Left lung (tissue), 10 donors: ENCODE measurements around the gene TCEANC2. TPM values are rescaled to one million over a fixed set of nuclear protein-coding genes. Genes with fewer than 3 reads are reported as not detected.

Source experiments
- ATAC-seq: fragments of 200-7000 bp; cut with Tn5 transposase; one replicate; pipeline ENCODE4 v1.9.1; 2020; ENCODE audit warnings: moderate library complexity
- DNase-seq, 4 donors: peaks; one replicate each; pipeline ENCODE4 v3.0.0-alpha.2; 2013 to 2020
- H3K27ac ChIP-seq, 2 donors: fragments of 200-600 bp; sonication (generic) in 1 of 2; one replicate each; pipeline versions ENCODE4 v1.5.0 to v1.8.0; 2020 to 2021
- H3K27me3 ChIP-seq, 2 donors: fragments of 200-600 bp; sonication (generic) in 1 of 2; one replicate each; pipeline versions ENCODE4 v1.5.0 to v1.8.0; 2020 to 2021
- H3K36me3 ChIP-seq, 2 donors: fragments of 200-600 bp; sonication (generic) in 1 of 2; one replicate each; pipeline versions ENCODE4 v1.5.0 to v1.8.0; 2020 to 2021
- H3K4me1 ChIP-seq, 2 donors: fragments of 200-600 bp; one replicate each; pipeline ENCODE4 v1.8.0; 2021
- H3K4me3 ChIP-seq, 2 donors: fragments of 200-600 bp; sonication (generic) in 1 of 2; one replicate each; pipeline versions ENCODE4 v1.5.0 to v1.8.0; 2020 to 2021; ENCODE audit warnings: mild to moderate bottlenecking in 1 of 2
- H3K9me3 ChIP-seq, 2 donors: fragments of 200-600 bp; sonication (generic) in 1 of 2; one replicate each; pipeline versions ENCODE4 v1.5.0 to v1.8.0; 2020 to 2021
- CTCF ChIP-seq, 2 donors: fragments of 200-600 bp; sonication (generic) in 1 of 2; IDR thresholded peaks; one replicate each; pipeline versions ENCODE4 v1.5.0 to v1.8.0; 2021; ENCODE audit warnings: antibody characterized with exemption in 2 of 2
- intact Hi-C, 2 donors: fragments of 100-400 bp; cut with DNase I; formaldehyde crosslinking; loops; one replicate each; pipeline versions ENCODE4 v1.11.2 to v1.14.2; 2022
- polyA plus RNA-seq, 6 donors: library from polyadenylated mRNA; unstranded; fragments of 120-200 nt; gene quantifications; one replicate each; pipeline ENCODE4 v1.2.1, GENCODE V29; 2013; ENCODE audit not compliant: insufficient read length in 6 of 6
- total RNA-seq, 2 donors: library from RNA; stranded (reverse); fragmentation: NEBNext Ultra II Directional; extraction: Animal tissue kit (Norgen Biotek cat#: 25700); gene quantifications; one replicate each; pipeline ENCODE4 v1.2.1, GENCODE V29; 2021
- donor health status: DM: no; HTN: yes; CAD: no.
- donor health status: DM: no; HTN: no; CAD: no.

TCEANC2 gene
- total and polyA plus RNA-seq, 8 donors: 5.2 to 13.3 (median 10.2) TPM

- ATAC-seq (no peak), DNase-seq (no peak)
- H3K27ac ChIP-seq: no peak overlapping the region
- no peaks in the 10 kb centered on the region for H3K36me3 ChIP-seq
- H3K4me1 ChIP-seq: no peaks in the 10 kb centered on the region
- no peaks in the 10 kb centered on the region for H3K9me3 ChIP-seq
- TF ChIP-seq CTCF (IDR thresholded peaks at IDR 0.05): no peak
- intact Hi-C loops: no loop called here
- H3K4me3 ChIP-seq: no peak overlapping the region
- peaks cover 0 to 2% of the 10 kb centered on the region in 2 donors for H3K27me3 ChIP-seq
These were observed 62.1 kb downstream of the TCEANC2 start for GRCh38 chr1:54115520-54115919.

- DNase-seq: no peak
- H3K27ac ChIP-seq: no peak overlapping the region
- intact Hi-C loops: no loop called here
These were observed 64.6 kb downstream of the TCEANC2 start for GRCh38 chr1:54117815-54118563.

GRCh38 chr1:54118704-54119103, 65.3 kb downstream of the TCEANC2 start:
- intact Hi-C loops: no loop called here
- TF ChIP-seq CTCF (IDR thresholded peaks at IDR 0.05): no peak

More at GRCh38 chr1:54117815-54118563, 64.6 kb downstream of the TCEANC2 start:
- no peak overlapping the region for H3K4me3 ChIP-seq
- H3K4me1 ChIP-seq: peaks cover 5 to 7% of the 10 kb centered on the region in 2 donors
- no peak for ATAC-seq
- peaks cover 0 to 21% of the 10 kb centered on the region in 2 donors for H3K27me3 ChIP-seq
- no peak for TF ChIP-seq CTCF (IDR thresholded peaks at IDR 0.05)
- no peaks in the 10 kb centered on the region for H3K36me3 ChIP-seq
- no peaks in the 10 kb centered on the region for H3K9me3 ChIP-seq

GRCh38 chr1:54120018-54120697, 66.8 kb downstream of the TCEANC2 start:
- ATAC-seq: no peak
- intact Hi-C loops: loop anchor here in 1 of 2 donors (10.0 kb wide), 1 partner anchor 375 kb away; no protein-coding TSS in a partner anchor
- H3K9me3 ChIP-seq: no peaks in the 10 kb centered on the region

More at GRCh38 chr1:54118704-54119103, 65.3 kb downstream of the TCEANC2 start:
- no peak overlapping the region for H3K4me3 ChIP-seq
- H3K27ac ChIP-seq: no peak overlapping the region
- DNase-seq: no peak
- H3K9me3 ChIP-seq: no peaks in the 10 kb centered on the region
- H3K36me3 ChIP-seq: no peaks in the 10 kb centered on the region
- peaks cover 5 to 7% of the 10 kb centered on the region in 2 donors for H3K4me1 ChIP-seq
- ATAC-seq: no peak
- peaks cover 0 to 21% of the 10 kb centered on the region in 2 donors for H3K27me3 ChIP-seq

More at GRCh38 chr1:54120018-54120697, 66.8 kb downstream of the TCEANC2 start:
- Histone ChIP-seq H3K27me3 (peaks cover 0 to 21% of the 10 kb centered on the region in 2 donors), H3K36me3 (no peaks in the 10 kb centered on the region), H3K4me3 (no peak overlapping the region), H3K27ac (no peak overlapping the region), H3K4me1 (peaks cover 5 to 7% of the 10 kb centered on the region in 2 donors)
- no peak for DNase-seq
- no peak for TF ChIP-seq CTCF (IDR thresholded peaks at IDR 0.05)
